ENCODE measurements around the gene GIPC1.

Gene GIPC1

GRCh38 chr19:14516746-14517438, 21.0 kb upstream of the GIPC1 start:
- no CpG with 5 or more reads among the region's 22 CpGs for WGBS (ENCODE audit: extremely low coverage, insufficient coverage, insufficient read length)
- Histone ChIP-seq H3K9ac (ENCODE audit: low read length) (peak overlapping the region; percentile 18), H3K9me3 (ENCODE audit: insufficient read depth, low read depth, low read length) (no peaks in the 10 kb centered on the region), H2BK120ac (ENCODE audit: insufficient read depth, low read length, poor library complexity) (no peak overlapping the region), H2AK5ac (ENCODE audit: low read length) (no peak overlapping the region), H3K4me1 (ENCODE audit: control insufficient read depth in 1 of 2, insufficient read depth in 2 of 2, low read length in 2 of 2) (peaks cover 10 to 13% of the 10 kb centered on the region in 2 experiments), H2BK5ac (ENCODE audit: low read depth, low read length, poor library complexity) (no peak overlapping the region), H3K79me2 (ENCODE audit: control insufficient read depth, insufficient read depth, low read length, poor library complexity) (peaks cover 18% of the 10 kb centered on the region), H3K4me2 (ENCODE audit: low read length) (peak overlapping the region; percentile 74), H2BK12ac (ENCODE audit: low read length) (no peak overlapping the region), H3K79me1 (ENCODE audit: low read length) (peaks cover 13% of the 10 kb centered on the region), H3K18ac (ENCODE audit: low read length) (peak overlapping the region; percentile 34), H4K12ac (ENCODE audit: low read depth, low read length) (no peak overlapping the region), H3K23ac (ENCODE audit: low read length) (no peak overlapping the region), H4K91ac (ENCODE audit: low read depth, low read length) (no peak overlapping the region), H3K14ac (ENCODE audit: low read length) (no peak overlapping the region), H4K8ac (ENCODE audit: low read depth, low read length) (no peak overlapping the region), H3K4me3 (ENCODE audit: low read depth, low read length) (peak overlapping the region; percentile 100), H2AFZ (ENCODE audit: insufficient read depth, low read length, poor library complexity) (no peak overlapping the region), H3K27me3 (ENCODE audit: insufficient read depth, low read length) (no peaks in the 10 kb centered on the region), H3K36me3 (ENCODE audit: control insufficient read depth in 1 of 2, insufficient read depth in 2 of 2, low read length in 2 of 2) (peaks cover 25 to 28% of the 10 kb centered on the region in 2 experiments), H3K4ac (ENCODE audit: low read depth, low read length) (peak overlapping the region; percentile 87), H3K27ac (ENCODE audit: low read depth, low read length) (no peak overlapping the region)
- DNase-seq: peak in 1 of 2 donors; percentile 21

DNA sequence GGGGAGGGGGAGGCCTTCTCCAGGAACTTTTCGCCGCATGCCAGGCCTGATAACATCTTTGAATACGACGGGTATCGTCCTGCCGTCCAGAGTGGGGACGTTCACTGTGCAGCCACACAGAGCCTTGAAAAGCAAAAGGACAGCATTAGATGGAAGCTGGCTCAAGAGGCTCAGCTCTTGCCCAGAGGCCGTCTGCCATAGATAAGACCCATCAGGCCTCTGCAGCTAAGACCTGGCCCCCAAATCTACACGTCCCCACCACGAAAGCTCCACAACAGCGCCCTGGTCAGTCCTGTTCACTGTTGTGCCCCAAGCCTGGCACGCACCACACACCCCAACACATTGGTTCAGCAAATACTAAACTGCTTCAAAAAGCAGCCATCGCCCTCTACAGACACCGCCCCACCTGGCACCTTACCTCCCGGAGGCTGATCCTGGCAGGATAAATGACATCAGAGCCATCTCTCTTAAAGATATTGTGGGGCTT, 20.2 kb upstream of the GIPC1 start:
- DNase-seq: peak in 1 of 2 donors; percentile 15
- WGBS (ENCODE audit: extremely low coverage, insufficient coverage, insufficient read length): no CpG with 5 or more reads among the region's 15 CpGs
- no peak overlapping the region for H2BK12ac ChIP-seq (ENCODE audit: low read length)

DNA sequence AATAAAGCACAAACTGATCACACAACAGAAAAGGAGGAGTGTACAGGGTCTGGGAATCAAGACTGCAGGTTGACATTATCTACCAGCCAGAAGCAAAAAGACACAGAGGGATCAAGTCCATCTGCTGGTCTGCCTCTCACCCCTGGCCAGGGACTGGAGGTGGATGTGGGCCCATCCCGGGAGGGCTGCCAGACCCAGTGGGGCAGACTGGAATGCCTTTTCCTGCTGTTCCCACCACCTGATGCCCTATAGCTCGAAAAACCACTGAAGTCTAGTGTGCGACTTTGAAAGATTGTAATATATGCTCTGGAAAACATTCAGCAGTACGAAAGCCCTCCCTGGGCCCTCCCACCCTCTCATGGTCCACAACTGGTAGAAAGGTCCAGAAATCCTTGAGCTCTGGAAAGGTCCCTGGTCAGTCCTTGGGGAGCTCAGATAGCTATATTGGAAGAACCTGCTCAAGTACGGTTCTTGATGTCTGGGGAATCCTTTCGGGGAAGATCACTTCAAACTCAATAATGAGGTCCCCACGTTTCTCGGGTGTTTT, 19.6 kb upstream of the GIPC1 start:
- H3K4me3 ChIP-seq (ENCODE audit: low read depth, low read length): no peak overlapping the region
- H3K9me3 ChIP-seq (ENCODE audit: insufficient read depth, low read depth, low read length): no peaks in the 10 kb centered on the region
- no peak overlapping the region for H3K27ac ChIP-seq (ENCODE audit: low read depth, low read length)
- no peak for DNase-seq
- peaks cover 18% of the 10 kb centered on the region for H3K79me2 ChIP-seq (ENCODE audit: control insufficient read depth, insufficient read depth, low read length, poor library complexity)
- peaks cover 25 to 28% of the 10 kb centered on the region in 2 experiments for H3K36me3 ChIP-seq (ENCODE audit: control insufficient read depth in 1 of 2, insufficient read depth in 2 of 2, low read length in 2 of 2)
- no CpG with 5 or more reads among the region's 8 CpGs for WGBS (ENCODE audit: extremely low coverage, insufficient coverage, insufficient read length)
- peaks cover 10 to 13% of the 10 kb centered on the region in 2 experiments for H3K4me1 ChIP-seq (ENCODE audit: control insufficient read depth in 1 of 2, insufficient read depth in 2 of 2, low read length in 2 of 2)
- H2BK5ac ChIP-seq (ENCODE audit: low read depth, low read length, poor library complexity): no peak overlapping the region
- H2BK12ac ChIP-seq (ENCODE audit: low read length): no peak overlapping the region
- peak overlapping the region; percentile 74 for H3K4me2 ChIP-seq (ENCODE audit: low read length)
- no peak overlapping the region for H3K23ac ChIP-seq (ENCODE audit: low read length)
- no peak overlapping the region for H3K14ac ChIP-seq (ENCODE audit: low read length)
- no peaks in the 10 kb centered on the region for H3K27me3 ChIP-seq (ENCODE audit: insufficient read depth, low read length)
- no peak overlapping the region for H4K8ac ChIP-seq (ENCODE audit: low read depth, low read length)
- H3K18ac ChIP-seq (ENCODE audit: low read length): no peak overlapping the region
- H4K91ac ChIP-seq (ENCODE audit: low read depth, low read length): no peak overlapping the region
- H2AFZ ChIP-seq (ENCODE audit: insufficient read depth, low read length, poor library complexity): no peak overlapping the region
- H2BK120ac ChIP-seq (ENCODE audit: insufficient read depth, low read length, poor library complexity): no peak overlapping the region
- H2AK5ac ChIP-seq (ENCODE audit: low read length): no peak overlapping the region
- peak overlapping the region; percentile 87 for H3K4ac ChIP-seq (ENCODE audit: low read depth, low read length)
- H4K12ac ChIP-seq (ENCODE audit: low read depth, low read length): no peak overlapping the region
- H3K79me1 ChIP-seq (ENCODE audit: low read length): peaks cover 13% of the 10 kb centered on the region
- no peak overlapping the region for H3K9ac ChIP-seq (ENCODE audit: low read length)

More for the DNA sequence above, 20.2 kb upstream of the GIPC1 start:
- Histone ChIP-seq H3K79me1 (ENCODE audit: low read length) (peaks cover 13% of the 10 kb centered on the region), H4K91ac (ENCODE audit: low read depth, low read length) (no peak overlapping the region), H3K79me2 (ENCODE audit: control insufficient read depth, insufficient read depth, low read length, poor library complexity) (peaks cover 18% of the 10 kb centered on the region), H3K18ac (ENCODE audit: low read length) (peak overlapping the region; percentile 87), H3K27ac (ENCODE audit: low read depth, low read length) (no peak overlapping the region), H3K4me1 (ENCODE audit: control insufficient read depth in 1 of 2, insufficient read depth in 2 of 2, low read length in 2 of 2) (peaks cover 10 to 13% of the 10 kb centered on the region in 2 experiments), H3K27me3 (ENCODE audit: insufficient read depth, low read length) (no peaks in the 10 kb centered on the region), H3K9ac (ENCODE audit: low read length) (peak overlapping the region; percentile 37), H2AK5ac (ENCODE audit: low read length) (no peak overlapping the region), H4K12ac (ENCODE audit: low read depth, low read length) (peak overlapping the region; percentile 54), H2BK5ac (ENCODE audit: low read depth, low read length, poor library complexity) (no peak overlapping the region), H4K8ac (ENCODE audit: low read depth, low read length) (peak overlapping the region; percentile 49), H2AFZ (ENCODE audit: insufficient read depth, low read length, poor library complexity) (no peak overlapping the region), H3K23ac (ENCODE audit: low read length) (peak overlapping the region; percentile 33), H3K9me3 (ENCODE audit: insufficient read depth, low read depth, low read length) (no peaks in the 10 kb centered on the region), H2BK120ac (ENCODE audit: insufficient read depth, low read length, poor library complexity) (no peak overlapping the region), H3K4me3 (ENCODE audit: low read depth, low read length) (peak overlapping the region; percentile 34), H3K14ac (ENCODE audit: low read length) (no peak overlapping the region), H3K4ac (ENCODE audit: low read depth, low read length) (peak overlapping the region; percentile 87), H3K4me2 (ENCODE audit: low read length) (peak overlapping the region; percentile 74), H3K36me3 (ENCODE audit: control insufficient read depth in 1 of 2, insufficient read depth in 2 of 2, low read length in 2 of 2) (peaks cover 25 to 28% of the 10 kb centered on the region in 2 experiments)

DNA sequence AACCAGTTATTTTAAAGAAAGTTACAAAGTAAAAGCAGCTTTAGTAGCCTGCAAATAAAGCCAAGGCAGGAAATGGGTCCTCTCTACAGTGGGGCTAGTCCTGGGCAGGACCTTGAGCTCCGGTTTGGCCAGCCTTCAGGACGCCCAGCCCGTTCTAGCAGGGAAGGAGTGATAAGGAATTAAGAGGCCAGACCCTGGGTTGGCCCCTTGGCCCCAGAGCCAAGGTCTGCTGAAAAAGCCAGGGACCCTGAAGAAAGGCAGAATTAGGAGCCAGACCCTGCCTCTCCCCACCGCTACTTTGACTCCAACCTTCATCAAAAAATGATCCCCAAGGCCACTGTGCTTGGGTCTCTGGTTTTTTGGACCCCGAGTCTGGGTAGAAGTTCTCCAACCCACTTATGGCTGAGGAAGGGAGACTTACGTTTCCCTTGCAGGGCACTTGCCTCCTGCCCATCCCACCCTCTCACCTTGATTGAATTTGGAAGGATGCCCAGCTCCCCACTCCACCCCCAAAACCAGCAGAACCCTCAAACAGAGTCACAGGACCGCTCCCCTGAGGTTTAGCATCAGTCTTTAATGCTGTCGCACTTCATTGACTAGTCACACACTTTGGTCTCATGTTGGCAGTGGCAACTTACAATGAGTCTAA, 18.4 kb upstream of the GIPC1 start:
- no peak overlapping the region for H2BK12ac ChIP-seq (ENCODE audit: low read length)
- H3K27ac ChIP-seq (ENCODE audit: low read depth, low read length): no peak overlapping the region
- peaks cover 11% of the 10 kb centered on the region for H3K79me1 ChIP-seq (ENCODE audit: low read length)
- no CpG with 5 or more reads among the region's 8 CpGs for WGBS (ENCODE audit: extremely low coverage, insufficient coverage, insufficient read length)
- no peak for DNase-seq
- no peak overlapping the region for H4K12ac ChIP-seq (ENCODE audit: low read depth, low read length)
- no peaks in the 10 kb centered on the region for H3K27me3 ChIP-seq (ENCODE audit: insufficient read depth, low read length)
- H4K91ac ChIP-seq (ENCODE audit: low read depth, low read length): no peak overlapping the region
- H3K4me1 ChIP-seq (ENCODE audit: control insufficient read depth in 1 of 2, insufficient read depth in 2 of 2, low read length in 2 of 2): peaks cover 10 to 13% of the 10 kb centered on the region in 2 experiments
- no peak overlapping the region for H2BK120ac ChIP-seq (ENCODE audit: insufficient read depth, low read length, poor library complexity)
- H2AK5ac ChIP-seq (ENCODE audit: low read length): no peak overlapping the region
- H4K8ac ChIP-seq (ENCODE audit: low read depth, low read length): no peak overlapping the region
- H2BK5ac ChIP-seq (ENCODE audit: low read depth, low read length, poor library complexity): no peak overlapping the region
- no peak overlapping the region for H3K4me2 ChIP-seq (ENCODE audit: low read length)
- no peaks in the 10 kb centered on the region for H3K9me3 ChIP-seq (ENCODE audit: insufficient read depth, low read depth, low read length)
- H3K18ac ChIP-seq (ENCODE audit: low read length): no peak overlapping the region
- H3K4ac ChIP-seq (ENCODE audit: low read depth, low read length): no peak overlapping the region
- H3K36me3 ChIP-seq (ENCODE audit: control insufficient read depth in 1 of 2, insufficient read depth in 2 of 2, low read length in 2 of 2): peaks cover 25 to 28% of the 10 kb centered on the region in 2 experiments
- H3K23ac ChIP-seq (ENCODE audit: low read length): no peak overlapping the region
- peaks cover 18% of the 10 kb centered on the region for H3K79me2 ChIP-seq (ENCODE audit: control insufficient read depth, insufficient read depth, low read length, poor library complexity)
- H2AFZ ChIP-seq (ENCODE audit: insufficient read depth, low read length, poor library complexity): no peak overlapping the region
- no peak overlapping the region for H3K9ac ChIP-seq (ENCODE audit: low read length)
- H3K14ac ChIP-seq (ENCODE audit: low read length): no peak overlapping the region
- H3K4me3 ChIP-seq (ENCODE audit: low read depth, low read length): no peak overlapping the region
